Measurements from ENCODE around the gene ATF3. TPM values are rescaled to one million over a fixed set of nuclear protein-coding genes. Genes with fewer than 3 reads are reported as not detected.
"Not testable (repeated sequence)": the region's sequence is repeated elsewhere in the genome, so short reads cannot be mapped to it uniquely, and the experiment has no call there.

ATF3 gene
- total RNA-seq, 2 donors from 2014 or later = 15.4 to 16.9 TPM

- H3K27ac Mint-ChIP-seq = no peak overlapping the region
- H3K36me3 Mint-ChIP-seq = no peaks in the 10 kb centered on the region
- ATAC-seq = no peak
Measured at GRCh38 chr1:212648431-212648830, 39.9 kb downstream of the ATF3 start.

GRCh38 chr1:212649020-212649419 lies 40.5 kb downstream of the ATF3 start:
- H3K36me3 Mint-ChIP-seq = no peaks in the 10 kb centered on the region
- H3K4me1 Mint-ChIP-seq (ENCODE audit: low read depth in 2 of 2) = no peaks in the 10 kb centered on the region
- ATAC-seq (no peak), DNase-seq (ENCODE audit: low spot score) (no peak)
- H3K27ac Mint-ChIP-seq = no peak overlapping the region
- H3K4me3 Mint-ChIP-seq = no peak overlapping the region
- no peaks in the 10 kb centered on the region for H3K9me3 Mint-ChIP-seq
- H3K27me3 Mint-ChIP-seq = peaks cover 10 to 14% of the 10 kb centered on the region in 2 donors

More at GRCh38 chr1:212648431-212648830, 39.9 kb downstream of the ATF3 start:
- Mint-ChIP-seq H3K4me1 (ENCODE audit: low read depth in 2 of 2) (no peaks in the 10 kb centered on the region), H3K4me3 (no peak overlapping the region), H3K27me3 (peaks cover 10 to 12% of the 10 kb centered on the region in 2 donors), H3K9me3 (no peaks in the 10 kb centered on the region)
- no peak for DNase-seq (ENCODE audit: low spot score)

- Mint-ChIP-seq H3K36me3 (no peaks in the 10 kb centered on the region), H3K4me1 (ENCODE audit: low read depth in 2 of 2) (no peaks in the 10 kb centered on the region), H3K27ac (no peak overlapping the region), H3K9me3 (no peaks in the 10 kb centered on the region), H3K4me3 (no peak overlapping the region), H3K27me3 (peaks cover 10 to 22% of the 10 kb centered on the region in 2 donors)
- DNase-seq (ENCODE audit: low spot score) (no peak), ATAC-seq (no peak)
Measured at GRCh38 chr1:212650228-212650627, 41.7 kb downstream of the ATF3 start.

GRCh38 chr1:212651521-212651920 lies 43.0 kb downstream of the ATF3 start:
- no peak for DNase-seq (ENCODE audit: low spot score)
- Mint-ChIP-seq H3K27me3 (peaks cover 0 to 16% of the 10 kb centered on the region in 2 donors), H3K36me3 (no peaks in the 10 kb centered on the region), H3K4me1 (ENCODE audit: low read depth in 2 of 2) (no peaks in the 10 kb centered on the region), H3K27ac (no peak overlapping the region), H3K9me3 (no peaks in the 10 kb centered on the region), H3K4me3 (no peak overlapping the region)
- no peak for ATAC-seq

- no peak overlapping the region for H3K27ac Mint-ChIP-seq
- no peaks in the 10 kb centered on the region for H3K36me3 Mint-ChIP-seq
- H3K4me1 Mint-ChIP-seq (ENCODE audit: low read depth in 2 of 2) = no peaks in the 10 kb centered on the region
- no peak for DNase-seq (ENCODE audit: low spot score)
- H3K9me3 Mint-ChIP-seq = no peaks in the 10 kb centered on the region
- ATAC-seq = no peak
- H3K4me3 Mint-ChIP-seq = no peak overlapping the region
- H3K27me3 Mint-ChIP-seq = peaks cover 1 to 16% of the 10 kb centered on the region in 2 donors
Measured at GRCh38 chr1:212651977-212652376, 43.4 kb downstream of the ATF3 start.

- Mint-ChIP-seq H3K9me3 (no peaks in the 10 kb centered on the region), H3K27me3 (peaks cover 8 to 19% of the 10 kb centered on the region in 2 donors), H3K27ac (no peak overlapping the region), H3K4me1 (ENCODE audit: low read depth in 2 of 2) (no peaks in the 10 kb centered on the region), H3K4me3 (no peak overlapping the region), H3K36me3 (no peaks in the 10 kb centered on the region)
- DNase-seq (ENCODE audit: low spot score) (no peak), ATAC-seq (no peak)
Measured at GRCh38 chr1:212652609-212653008, 44.0 kb downstream of the ATF3 start.

- Mint-ChIP-seq H3K36me3 (no peaks in the 10 kb centered on the region), H3K4me1 (ENCODE audit: low read depth in 2 of 2) (no peaks in the 10 kb centered on the region), H3K27ac (no peak overlapping the region), H3K9me3 (no peaks in the 10 kb centered on the region), H3K27me3 (peaks cover 31% of the 10 kb centered on the region in 2 donors), H3K4me3 (no peak overlapping the region)
- ATAC-seq = peak; percentile 48 to 65
- no peak for DNase-seq (ENCODE audit: low spot score)
Measured at GRCh38 chr1:212655668-212656440, 47.3 kb downstream of the ATF3 start.

- Mint-ChIP-seq H3K27ac (no peak overlapping the region), H3K4me3 (no peak overlapping the region), H3K36me3 (no peaks in the 10 kb centered on the region)
Measured at GRCh38 chr1:212656730-212657129, 48.2 kb downstream of the ATF3 start.

GRCh38 chr1:212658250-212658649 lies 49.7 kb downstream of the ATF3 start:
- peaks cover 30 to 46% of the 10 kb centered on the region in 2 donors for H3K27me3 Mint-ChIP-seq
- not testable (repeated sequence) for H3K27ac Mint-ChIP-seq; H3K4me3 Mint-ChIP-seq; ATAC-seq; H3K9me3 Mint-ChIP-seq; H3K36me3 Mint-ChIP-seq; H3K4me1 Mint-ChIP-seq (ENCODE audit: low read depth in 2 of 2); DNase-seq (ENCODE audit: low spot score)

More at GRCh38 chr1:212656730-212657129, 48.2 kb downstream of the ATF3 start:
- no peaks in the 10 kb centered on the region for H3K4me1 Mint-ChIP-seq (ENCODE audit: low read depth in 2 of 2)
- DNase-seq (ENCODE audit: low spot score) = no peak
- no peaks in the 10 kb centered on the region for H3K9me3 Mint-ChIP-seq
- peaks cover 32 to 39% of the 10 kb centered on the region in 2 donors for H3K27me3 Mint-ChIP-seq
- ATAC-seq = no peak

- DNase-seq (ENCODE audit: low spot score) = no peak
- peak overlapping the region; percentile 44 for H3K4me3 Mint-ChIP-seq
- peaks cover 22 to 43% of the 10 kb centered on the region in 2 donors for H3K4me1 Mint-ChIP-seq (ENCODE audit: low read depth in 2 of 2)
- H3K9me3 Mint-ChIP-seq = no peaks in the 10 kb centered on the region
- ATAC-seq = no peak
- H3K27me3 Mint-ChIP-seq = peaks cover 15 to 28% of the 10 kb centered on the region in 2 donors
- peak overlapping the region in 1 of 2 donors; percentile 40 for H3K27ac Mint-ChIP-seq
- H3K36me3 Mint-ChIP-seq = no peaks in the 10 kb centered on the region
Measured at GRCh38 chr1:212664409-212665199, 56.0 kb downstream of the ATF3 start.

- peak; percentile 93 to 94 for ATAC-seq
- H3K4me3 Mint-ChIP-seq = peak overlapping the region; percentile 74
- DNase-seq (ENCODE audit: low spot score) = peak; percentile 79
- H3K4me1 Mint-ChIP-seq (ENCODE audit: low read depth in 2 of 2) = peaks cover 22 to 43% of the 10 kb centered on the region in 2 donors
- H3K27me3 Mint-ChIP-seq = peaks cover 17 to 25% of the 10 kb centered on the region in 2 donors
- H3K9me3 Mint-ChIP-seq = no peaks in the 10 kb centered on the region
- H3K36me3 Mint-ChIP-seq = no peaks in the 10 kb centered on the region
- H3K27ac Mint-ChIP-seq = peak overlapping the region; percentile 40 to 56
Measured at GRCh38 chr1:212665241-212666115, 56.9 kb downstream of the ATF3 start.

GRCh38 chr1:212666116-212666775 lies 57.7 kb downstream of the ATF3 start:
- Mint-ChIP-seq H3K4me1 (ENCODE audit: low read depth in 2 of 2) (peaks cover 25 to 46% of the 10 kb centered on the region in 2 donors), H3K27ac (peak overlapping the region; percentile 60 to 62), H3K36me3 (no peaks in the 10 kb centered on the region), H3K9me3 (no peaks in the 10 kb centered on the region), H3K4me3 (peak overlapping the region; percentile 74), H3K27me3 (peaks cover 17 to 21% of the 10 kb centered on the region in 2 donors)
- DNase-seq (ENCODE audit: low spot score) (no peak), ATAC-seq (no peak)

Data from natural killer cell treated with Interleukin-12 subunit alpha and Interleukin-12 subunit beta and Interleukin-15 and Interleukin-18, amount 100 ng/mL, for 72 hours (primary cell).